GM06990 (cell line): ENCODE measurements around the gene ABHD8.

Experiments
- DNase-seq: peaks from one replicate; pipeline ENCODE4 v3.0.0-alpha.2; 2011; ENCODE audit not compliant: insufficient read length; ENCODE audit errors: extremely low read depth
- H3K27me3 ChIP-seq: replicated peaks from 2 replicates; pipeline ENCODE4 v1.6.0; 2011; ENCODE audit warnings: low read length; ENCODE audit not compliant: control insufficient read depth, insufficient read depth
- H3K36me3 ChIP-seq: 2 replicates; pipeline ENCODE4 v1.5.1; 2011; ENCODE audit warnings: low read length; ENCODE audit not compliant: control insufficient read depth, insufficient read depth
- H3K4me3 ChIP-seq: replicated peaks from 2 replicates; pipeline ENCODE4 v1.5.1; 2011; ENCODE audit warnings: low read depth, mild to moderate bottlenecking, control low read depth, low read length
- CTCF ChIP-seq: IDR thresholded peaks from 2 replicates; pipeline ENCODE4 v1.5.1; 2011; ENCODE audit warnings: low read length, control low read depth, mild to moderate bottlenecking, inconsistent platforms; ENCODE audit not compliant: insufficient read depth, poor library complexity, severe bottlenecking

The ABHD8 gene

GRCh38 chr19:17244618-17245534 lies 58.3 kb downstream of the ABHD8 start:
- no peak for TF ChIP-seq CTCF
- Histone ChIP-seq H3K27me3 (no peaks in the 10 kb centered on the region), H3K36me3 (no peaks in the 10 kb centered on the region), H3K4me3 (peak overlapping the region; percentile 73)
- no peak for DNase-seq

GRCh38 chr19:17243830-17244617 lies 59.2 kb downstream of the ABHD8 start:
- no peaks in the 10 kb centered on the region for H3K36me3 ChIP-seq
- no peak for DNase-seq
- H3K27me3 ChIP-seq, result no peaks in the 10 kb centered on the region
- TF ChIP-seq CTCF, result no peak
- H3K4me3 ChIP-seq, result peak overlapping the region; percentile 73

- TF ChIP-seq CTCF, result no peak
- Histone ChIP-seq H3K4me3 (peak overlapping the region; percentile 73), H3K27me3 (no peaks in the 10 kb centered on the region), H3K36me3 (no peaks in the 10 kb centered on the region)
- DNase-seq, result no peak
Measured at GRCh38 chr19:17243211-17243829, 59.9 kb downstream of the ABHD8 start.

GRCh38 chr19:17242431-17243208 lies 60.6 kb downstream of the ABHD8 start:
- no peak for DNase-seq
- H3K27me3 ChIP-seq, result no peaks in the 10 kb centered on the region
- no peak overlapping the region for H3K4me3 ChIP-seq
- no peaks in the 10 kb centered on the region for H3K36me3 ChIP-seq
- no peak for TF ChIP-seq CTCF
